HEK293 (cell line): ENCODE results near the gene RASSF1.

Source experiments
- CTCF ChIA-PET: fragments of 350-600 bp; formaldehyde crosslinking; extraction: SDS; loops from one replicate; lab custom pipeline; 2021; ENCODE audit warnings: antibody characterized with exemption; lab: Yijun Ruan, JAX
- POLR2A ChIA-PET: fragments of 300-600 bp; formaldehyde crosslinking; extraction: SDS; loops from one replicate; lab custom pipeline; 2020; ENCODE audit warnings: antibody characterized with exemption, inconsistent platforms; lab: Yijun Ruan, JAX
- H3K27ac ChIP-seq: fragments of 200-500 bp; sonication (Bioruptor generic); 2 replicates; pipeline ENCODE4 v1.5.1; 2014; ENCODE audit warnings: low read depth, low read length, control low read depth, inconsistent platforms; ENCODE audit errors: extremely low read depth
- H3K36me3 ChIP-seq, 2 experiments: fragments of 200-500 bp in 1 of 2; sonication (Bioruptor generic) in 1 of 2; 1 replicate in 1 of 2; 2 replicates in 1 of 2; pipeline ENCODE4 v1.5.1; 2014 to 2017; ENCODE audit warnings: inconsistent platforms in 2 of 2, low read length in 2 of 2; ENCODE audit not compliant: control insufficient read depth in 2 of 2, insufficient read depth in 1 of 2
- H3K4me1 ChIP-seq: fragments of 200-500 bp; sonication (Bioruptor generic); 2 replicates; pipeline ENCODE4 v1.5.1; 2014; ENCODE audit warnings: mild to moderate bottlenecking, low read length, inconsistent platforms; ENCODE audit not compliant: control insufficient read depth, insufficient read depth
- H3K4me3 ChIP-seq: 2 replicates; pipeline ENCODE4 v1.5.1; 2011; ENCODE audit warnings: low read depth, mild to moderate bottlenecking, control low read depth, low read length, moderate library complexity
- H3K9me3 ChIP-seq: fragments of 200-500 bp; sonication (Bioruptor generic); 2 replicates; pipeline ENCODE4 v1.5.1; 2014; ENCODE audit warnings: low read depth, low read length, inconsistent platforms; ENCODE audit not compliant: control insufficient read depth, insufficient read depth
- BCL11B ChIP-seq: fragments of 450-650 bp; formaldehyde crosslinking; IDR thresholded peaks from 2 replicates; pipeline ENCODE4 v1.5.1; 2016; ENCODE audit warnings: low read depth, missing biosample characterization, missing genetic modification characterization
- HOXC10 ChIP-seq: sonication (generic); formaldehyde crosslinking; IDR thresholded peaks from 2 replicates; pipeline ENCODE4 v1.8.1; 2023; ENCODE audit warnings: mild to moderate bottlenecking, missing genetic modification reagents
- MYNN ChIP-seq: fragments of 450-650 bp; formaldehyde crosslinking; IDR thresholded peaks from 2 replicates; pipeline ENCODE4 v1.5.1; 2016; ENCODE audit warnings: missing biosample characterization, missing genetic modification characterization, borderline replicate concordance
- REPIN1 ChIP-seq: fragments of 450-650 bp; formaldehyde crosslinking; IDR thresholded peaks from 2 replicates; pipeline ENCODE4 v1.5.1; 2017; ENCODE audit warnings: missing biosample characterization, missing genetic modification characterization, low read depth
- ZBTB8A ChIP-seq: fragments of 450-650 bp; formaldehyde crosslinking; IDR thresholded peaks from 2 replicates; pipeline ENCODE4 v1.5.1; 2016; ENCODE audit warnings: missing biosample characterization, missing genetic modification characterization
- ZNF121 ChIP-seq: fragments of 450-650 bp; formaldehyde crosslinking; IDR thresholded peaks from 2 replicates; pipeline ENCODE4 v1.5.1; 2016; ENCODE audit warnings: missing biosample characterization, missing genetic modification characterization
- ZNF146 ChIP-seq: fragments of 450-650 bp; formaldehyde crosslinking; IDR thresholded peaks from 2 replicates; pipeline ENCODE4 v1.5.1; 2016; ENCODE audit warnings: missing biosample characterization, missing genetic modification characterization
- ZNF211 ChIP-seq: fragments of 450-650 bp; formaldehyde crosslinking; IDR thresholded peaks from 2 replicates; pipeline ENCODE4 v1.5.1; 2016; ENCODE audit warnings: low read depth, missing biosample characterization, missing genetic modification characterization
- ZNF266 ChIP-seq: fragments of 450-650 bp; formaldehyde crosslinking; IDR thresholded peaks from 2 replicates; pipeline ENCODE4 v1.5.1; 2016; ENCODE audit warnings: missing biosample characterization, missing genetic modification characterization, low read depth
- ZNF274 ChIP-seq, 2 experiments: fragments of 200-500 bp in 1 of 2; fragments of 450-650 bp in 1 of 2; sonication (Bioruptor generic) in 1 of 2; formaldehyde crosslinking in 1 of 2; IDR thresholded peaks; 2 replicates each; pipeline versions ENCODE4 v1.5.1 to v1.6.1; 2014 to 2016; ENCODE audit warnings: borderline replicate concordance in 1 of 2, inconsistent platforms in 1 of 2, low read length in 1 of 2, missing biosample characterization in 1 of 2, missing genetic modification characterization in 1 of 2
- ZNF302 ChIP-seq: fragments of 450-650 bp; formaldehyde crosslinking; IDR thresholded peaks from 2 replicates; pipeline ENCODE4 v1.5.1; 2016; ENCODE audit warnings: missing biosample characterization, missing genetic modification characterization, low read depth
- ZNF391 ChIP-seq: fragments of 450-650 bp; formaldehyde crosslinking; IDR thresholded peaks from 2 replicates; pipeline ENCODE4 v1.5.1; 2016; ENCODE audit warnings: low read depth, missing biosample characterization, missing genetic modification characterization, borderline replicate concordance
- ZNF521 ChIP-seq: fragments of 450-650 bp; formaldehyde crosslinking; IDR thresholded peaks from 2 replicates; pipeline ENCODE4 v1.5.1; 2017; ENCODE audit warnings: missing biosample characterization, mild to moderate bottlenecking, missing genetic modification characterization
- ZNF529 ChIP-seq: fragments of 450-650 bp; formaldehyde crosslinking; IDR thresholded peaks from 2 replicates; pipeline ENCODE4 v1.5.1; 2017; ENCODE audit warnings: missing genetic modification characterization, missing biosample characterization; ENCODE audit not compliant: insufficient replicate concordance
- ZNF544 ChIP-seq: fragments of 450-650 bp; formaldehyde crosslinking; IDR thresholded peaks from 2 replicates; pipeline ENCODE4 v1.5.0; 2017; ENCODE audit warnings: missing biosample characterization, missing genetic modification characterization
- ZNF658 ChIP-seq: fragments of 450-650 bp; formaldehyde crosslinking; IDR thresholded peaks from 2 replicates; pipeline ENCODE4; 2016; ENCODE audit warnings: missing biosample characterization, missing genetic modification characterization
- ZNF664 ChIP-seq: fragments of 450-650 bp; formaldehyde crosslinking; IDR thresholded peaks from 2 replicates; pipeline ENCODE4 v1.5.1; 2016; ENCODE audit warnings: missing biosample characterization, missing genetic modification characterization
- ZNF830 ChIP-seq: fragments of 450-650 bp; IDR thresholded peaks from 2 replicates; pipeline ENCODE4 v1.5.0; 2018; ENCODE audit warnings: missing biosample characterization, missing genetic modification characterization, low read depth, mild to moderate bottlenecking, moderate library complexity
- ZSCAN16 ChIP-seq: fragments of 450-650 bp; formaldehyde crosslinking; IDR thresholded peaks from 2 replicates; pipeline ENCODE4 v1.5.1; 2016; ENCODE audit warnings: missing biosample characterization, missing genetic modification characterization
- TF ChIP-seq, protein P1 (sequence below): fragments of 450-650 bp; formaldehyde crosslinking; IDR thresholded peaks from 2 replicates; pipeline ENCODE4 v1.5.1; 2016; ENCODE audit warnings: missing biosample characterization, missing genetic modification characterization
- TF ChIP-seq, protein P2 (sequence below): fragments of 450-650 bp; IDR thresholded peaks from 2 replicates; pipeline ENCODE4 v1.5.1; 2018; ENCODE audit warnings: missing biosample characterization, mild to moderate bottlenecking, missing genetic modification characterization
- TF ChIP-seq, protein P3 (sequence below): fragments of 450-650 bp; formaldehyde crosslinking; conservative IDR thresholded peaks from 2 replicates; pipeline ENCODE4 v1.5.1; 2016; ENCODE audit warnings: low read depth, missing biosample characterization, missing genetic modification characterization

RASSF1 gene

DNA sequence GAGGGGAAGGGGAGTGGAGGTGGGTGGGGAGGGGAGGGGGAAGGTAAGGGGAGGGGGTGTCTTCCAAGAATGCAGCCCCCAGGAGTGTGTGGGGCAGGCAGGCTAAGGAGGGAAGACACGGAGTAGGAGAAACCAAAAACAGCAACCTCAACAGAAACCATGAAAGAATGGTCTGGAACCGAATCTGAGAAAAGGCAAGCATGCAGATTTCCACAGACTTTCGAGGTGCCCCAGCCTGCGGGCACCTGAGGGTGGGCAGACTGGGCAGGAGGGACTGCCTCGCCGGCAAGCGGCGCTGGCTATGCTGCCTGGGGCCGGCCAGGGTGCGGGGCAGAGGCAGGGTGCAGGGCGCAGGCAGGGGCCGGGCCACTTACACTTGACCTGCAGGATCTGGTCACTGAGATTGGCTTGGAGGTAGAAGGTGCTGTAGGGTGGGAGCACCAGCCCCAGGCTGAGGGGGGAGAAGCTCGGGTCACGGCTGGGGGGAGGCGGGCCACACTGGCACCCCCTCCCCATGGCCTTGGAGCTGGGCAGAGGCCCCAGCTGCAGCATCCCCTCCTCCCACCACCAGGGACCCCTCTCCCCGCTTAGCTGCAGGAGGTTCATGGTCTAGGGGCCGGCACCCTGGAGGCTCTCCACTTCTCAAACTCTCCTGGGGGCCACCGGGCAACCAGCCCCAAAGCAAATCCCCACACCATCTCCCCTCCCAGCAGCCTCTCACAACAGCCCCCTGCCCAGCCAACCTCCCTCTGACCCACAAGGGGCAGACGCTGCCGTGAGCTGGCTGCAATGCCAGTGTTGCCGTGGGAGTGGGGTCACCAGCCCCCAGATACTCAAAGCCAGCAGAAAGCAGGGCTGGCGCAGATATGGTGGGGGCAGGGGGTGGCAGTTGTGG is 34.0 kb upstream of the RASSF1 start:
- Histone ChIP-seq H3K9me3 (no peaks in the 10 kb centered on the region), H3K36me3 (no peaks in the 10 kb centered on the region)
- TF ChIP-seq ZNF274 (IDR thresholded peaks at IDR 0.05; ENCODE audit: low read length) (no peak), ZNF274 (tag by site-specific recombination; IDR thresholded peaks at IDR 0.05; ENCODE audit: borderline replicate concordance) (no peak), ZNF302 (no peak), ZNF391 (tag by site-specific recombination) (no peak), ZNF266 (no peak), ZNF664 (no peak), ZSCAN16 (no peak), ZNF146 (tag by site-specific recombination) (no peak)
- TF ChIP-seq, protein P1, sequence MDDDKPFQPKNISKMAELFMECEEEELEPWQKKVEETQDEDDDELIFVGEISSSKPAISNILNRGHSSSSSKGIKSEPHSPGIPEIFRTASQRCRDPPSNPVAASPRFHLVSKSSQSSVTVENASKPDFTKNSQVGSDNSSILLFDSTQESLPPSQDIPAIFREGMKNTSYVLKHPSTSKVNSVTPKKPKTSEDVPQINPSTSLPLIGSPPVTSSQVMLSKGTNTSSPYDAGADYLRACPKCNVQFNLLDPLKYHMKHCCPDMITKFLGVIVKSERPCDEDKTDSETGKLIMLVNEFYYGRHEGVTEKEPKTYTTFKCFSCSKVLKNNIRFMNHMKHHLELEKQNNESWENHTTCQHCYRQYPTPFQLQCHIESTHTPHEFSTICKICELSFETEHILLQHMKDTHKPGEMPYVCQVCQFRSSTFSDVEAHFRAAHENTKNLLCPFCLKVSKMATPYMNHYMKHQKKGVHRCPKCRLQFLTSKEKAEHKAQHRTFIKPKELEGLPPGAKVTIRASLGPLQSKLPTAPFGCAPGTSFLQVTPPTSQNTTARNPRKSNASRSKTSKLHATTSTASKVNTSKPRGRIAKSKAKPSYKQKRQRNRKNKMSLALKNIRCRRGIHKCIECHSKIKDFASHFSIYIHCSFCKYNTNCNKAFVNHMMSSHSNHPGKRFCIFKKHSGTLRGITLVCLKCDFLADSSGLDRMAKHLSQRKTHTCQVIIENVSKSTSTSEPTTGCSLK (tag by site-specific recombination) = no peak
- TF ChIP-seq, all 188 proteins: peak for 0
- H3K27ac ChIP-seq = no peak overlapping the region
- H3K4me3 ChIP-seq = no peak overlapping the region
- no peaks in the 10 kb centered on the region for H3K4me1 ChIP-seq
- ChIA-PET POLR2A (no interaction called here), CTCF (interaction anchor here (1.2 kb wide), 1 partner anchor 14 kb away, joined by 3 read pairs; no protein-coding TSS in a partner anchor)

DNA sequence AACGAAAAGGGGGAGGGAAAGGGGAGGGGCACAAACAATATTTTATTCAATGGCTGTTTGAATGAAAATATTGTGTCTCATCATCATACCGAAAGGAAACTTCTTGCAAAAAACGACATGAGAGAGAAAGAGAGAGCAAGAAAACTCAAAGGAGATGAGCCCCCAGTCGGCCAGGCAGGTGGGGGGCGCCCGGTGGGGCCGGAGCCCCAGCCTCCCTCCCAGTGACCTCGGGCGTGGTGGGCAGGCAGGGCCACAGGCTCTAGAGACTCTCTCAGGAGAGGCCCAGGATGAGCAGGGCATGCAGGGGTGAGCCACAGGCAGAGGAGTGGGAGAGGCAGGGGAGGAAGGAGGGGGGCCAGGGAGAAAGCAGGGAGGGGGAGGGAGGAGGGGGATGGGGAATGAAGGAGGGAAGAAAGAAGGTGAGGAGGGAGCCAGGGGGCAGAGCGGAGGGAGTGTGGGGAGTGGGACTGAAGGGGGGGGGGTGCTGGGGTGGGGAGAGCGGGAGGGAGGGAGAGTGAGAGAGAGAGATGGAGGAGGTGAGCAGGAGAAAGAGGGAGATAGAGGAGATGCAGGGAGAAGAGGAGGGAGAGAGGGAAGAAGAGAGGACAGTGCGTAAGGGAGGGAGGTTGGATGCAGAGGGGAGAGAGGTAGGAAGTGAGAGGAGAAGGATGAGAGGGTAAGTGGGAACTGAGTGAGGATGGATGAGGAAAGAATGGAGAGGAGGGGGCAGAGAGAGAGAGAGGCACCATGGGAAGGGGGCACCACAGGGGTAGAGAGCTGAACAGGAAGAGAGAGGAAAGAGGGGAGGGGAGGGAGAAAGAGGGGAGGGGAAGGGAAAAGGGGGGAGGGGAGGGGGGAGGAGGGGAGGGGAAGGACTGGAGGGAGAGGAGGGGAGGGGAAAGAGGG is 32.8 kb upstream of the RASSF1 start:
- Histone ChIP-seq H3K4me3 (no peak overlapping the region), H3K9me3 (no peaks in the 10 kb centered on the region), H3K27ac (no peak overlapping the region), H3K36me3 (no peaks in the 10 kb centered on the region), H3K4me1 (no peaks in the 10 kb centered on the region)
- ChIA-PET POLR2A (no interaction called here), CTCF (no interaction called here)
- TF ChIP-seq ZNF521 (tag by site-specific recombination) (no peak), ZBTB8A (tag by site-specific recombination) (no peak), ZNF121 (no peak), ZNF391 (tag by site-specific recombination) (no peak), MYNN (tag by site-specific recombination) (no peak), HOXC10 (CRISPR knock-in tag) (no peak), ZNF544 (no peak), ZNF529 (tag by site-specific recombination) (no peak), ZNF830 (no peak), ZNF211 (tag by site-specific recombination) (no peak), BCL11B (no peak), REPIN1 (tag by site-specific recombination) (no peak), ZNF658 (no peak)
- TF ChIP-seq, protein P2, sequence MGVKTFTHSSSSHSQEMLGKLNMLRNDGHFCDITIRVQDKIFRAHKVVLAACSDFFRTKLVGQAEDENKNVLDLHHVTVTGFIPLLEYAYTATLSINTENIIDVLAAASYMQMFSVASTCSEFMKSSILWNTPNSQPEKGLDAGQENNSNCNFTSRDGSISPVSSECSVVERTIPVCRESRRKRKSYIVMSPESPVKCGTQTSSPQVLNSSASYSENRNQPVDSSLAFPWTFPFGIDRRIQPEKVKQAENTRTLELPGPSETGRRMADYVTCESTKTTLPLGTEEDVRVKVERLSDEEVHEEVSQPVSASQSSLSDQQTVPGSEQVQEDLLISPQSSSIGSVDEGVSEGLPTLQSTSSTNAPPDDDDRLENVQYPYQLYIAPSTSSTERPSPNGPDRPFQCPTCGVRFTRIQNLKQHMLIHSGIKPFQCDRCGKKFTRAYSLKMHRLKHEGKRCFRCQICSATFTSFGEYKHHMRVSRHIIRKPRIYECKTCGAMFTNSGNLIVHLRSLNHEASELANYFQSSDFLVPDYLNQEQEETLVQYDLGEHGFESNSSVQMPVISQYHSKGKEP (tag by site-specific recombination) = no peak
- TF ChIP-seq, protein P3, sequence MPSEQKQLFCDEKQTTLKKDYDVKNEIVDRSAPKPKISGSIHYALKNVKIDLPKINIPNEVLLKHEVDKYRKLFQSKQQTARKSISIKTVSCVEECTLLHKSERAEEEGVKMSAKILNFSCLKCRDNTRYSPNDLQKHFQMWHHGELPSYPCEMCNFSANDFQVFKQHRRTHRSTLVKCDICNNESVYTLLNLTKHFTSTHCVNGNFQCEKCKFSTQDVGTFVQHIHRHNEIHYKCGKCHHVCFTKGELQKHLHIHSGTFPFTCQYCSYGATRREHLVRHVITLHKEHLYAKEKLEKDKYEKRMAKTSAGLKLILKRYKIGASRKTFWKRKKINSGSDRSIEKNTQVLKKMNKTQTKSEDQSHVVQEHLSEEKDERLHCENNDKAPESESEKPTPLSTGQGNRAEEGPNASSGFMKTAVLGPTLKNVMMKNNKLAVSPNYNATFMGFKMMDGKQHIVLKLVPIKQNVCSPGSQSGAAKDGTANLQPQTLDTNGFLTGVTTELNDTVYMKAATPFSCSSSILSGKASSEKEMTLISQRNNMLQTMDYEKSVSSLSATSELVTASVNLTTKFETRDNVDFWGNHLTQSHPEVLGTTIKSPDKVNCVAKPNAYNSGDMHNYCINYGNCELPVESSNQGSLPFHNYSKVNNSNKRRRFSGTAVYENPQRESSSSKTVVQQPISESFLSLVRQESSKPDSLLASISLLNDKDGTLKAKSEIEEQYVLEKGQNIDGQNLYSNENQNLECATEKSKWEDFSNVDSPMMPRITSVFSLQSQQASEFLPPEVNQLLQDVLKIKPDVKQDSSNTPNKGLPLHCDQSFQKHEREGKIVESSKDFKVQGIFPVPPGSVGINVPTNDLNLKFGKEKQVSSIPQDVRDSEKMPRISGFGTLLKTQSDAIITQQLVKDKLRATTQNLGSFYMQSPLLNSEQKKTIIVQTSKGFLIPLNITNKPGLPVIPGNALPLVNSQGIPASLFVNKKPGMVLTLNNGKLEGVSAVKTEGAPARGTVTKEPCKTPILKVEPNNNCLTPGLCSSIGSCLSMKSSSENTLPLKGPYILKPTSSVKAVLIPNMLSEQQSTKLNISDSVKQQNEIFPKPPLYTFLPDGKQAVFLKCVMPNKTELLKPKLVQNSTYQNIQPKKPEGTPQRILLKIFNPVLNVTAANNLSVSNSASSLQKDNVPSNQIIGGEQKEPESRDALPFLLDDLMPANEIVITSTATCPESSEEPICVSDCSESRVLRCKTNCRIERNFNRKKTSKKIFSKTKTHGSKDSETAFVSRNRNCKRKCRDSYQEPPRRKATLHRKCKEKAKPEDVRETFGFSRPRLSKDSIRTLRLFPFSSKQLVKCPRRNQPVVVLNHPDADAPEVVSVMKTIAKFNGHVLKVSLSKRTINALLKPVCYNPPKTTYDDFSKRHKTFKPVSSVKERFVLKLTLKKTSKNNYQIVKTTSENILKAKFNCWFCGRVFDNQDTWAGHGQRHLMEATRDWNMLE (tag by site-specific recombination) = no peak
